Dedifferentiated amniotic fluid mesenchymal stem cell (primary cell): ENCODE results near the gene RNF169.

Experiments used
- DNase-seq: peaks from one replicate; pipeline ENCODE4 v3.0.0-alpha.2; 2016; ENCODE audit errors: extremely low spot score

RNF169 gene

GRCh38 chr11:74871037-74871436 lies 122.4 kb downstream of the RNF169 start:
- DNase-seq: no peak

GRCh38 chr11:74877132-74877531 lies 128.5 kb downstream of the RNF169 start:
- no peak for DNase-seq
